ENCODE measurements around the gene ANKRD23. TPM values are rescaled to one million over a fixed set of nuclear protein-coding genes. Genes with fewer than 3 reads are reported as not detected.
"Not testable (repeated sequence)": the region's sequence is repeated elsewhere in the genome, so short reads cannot be mapped to it uniquely, and the experiment has no call there.

The ANKRD23 gene
- total RNA-seq, 1 experiment from 2014 or later = 2.1 TPM

DNA sequence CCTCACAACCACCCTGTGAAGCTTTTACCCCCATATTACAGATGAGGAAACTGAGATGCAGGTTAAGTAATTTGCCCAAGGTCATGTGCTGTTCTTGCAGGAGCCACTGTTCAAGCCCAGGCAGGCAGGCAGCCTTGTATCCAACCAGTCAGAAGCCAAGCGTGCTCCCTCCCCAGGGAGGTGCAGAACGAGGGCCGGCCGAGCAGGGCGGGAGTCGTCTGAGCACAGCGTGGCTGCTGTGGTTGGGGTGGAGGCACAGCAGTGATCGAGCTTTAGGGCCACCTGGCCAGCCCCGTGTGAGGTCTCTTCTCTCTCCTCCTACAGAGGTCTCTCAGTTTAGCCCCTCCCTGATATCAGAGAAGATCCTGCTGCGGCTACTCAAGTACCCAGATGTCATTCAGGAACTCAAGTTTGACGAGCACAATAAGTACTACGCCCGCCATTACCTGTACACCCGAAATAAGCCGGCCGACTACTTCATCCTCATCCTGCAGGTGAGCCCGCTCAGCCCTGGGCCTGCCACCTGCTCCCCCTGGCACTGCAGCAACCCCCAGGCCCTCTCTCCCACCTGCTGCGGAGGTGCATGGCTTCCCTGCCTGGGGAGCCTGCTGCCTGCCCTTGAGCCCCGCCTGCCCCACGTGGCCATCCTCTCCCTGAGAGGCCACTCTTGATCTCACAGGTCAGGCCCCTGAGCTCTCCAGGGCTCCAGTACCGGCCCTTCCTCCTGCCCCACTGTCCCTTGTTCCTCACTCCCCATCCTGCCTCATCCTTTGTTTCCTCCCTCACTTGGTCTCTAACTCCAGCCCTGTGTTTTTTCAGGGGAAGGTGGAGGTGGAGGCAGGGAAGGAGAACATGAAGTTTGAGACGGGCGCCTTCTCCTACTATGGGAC is 44.8 kb downstream of the ANKRD23 start:
- no peak for DNase-seq (ENCODE audit: low read depth)

DNA sequence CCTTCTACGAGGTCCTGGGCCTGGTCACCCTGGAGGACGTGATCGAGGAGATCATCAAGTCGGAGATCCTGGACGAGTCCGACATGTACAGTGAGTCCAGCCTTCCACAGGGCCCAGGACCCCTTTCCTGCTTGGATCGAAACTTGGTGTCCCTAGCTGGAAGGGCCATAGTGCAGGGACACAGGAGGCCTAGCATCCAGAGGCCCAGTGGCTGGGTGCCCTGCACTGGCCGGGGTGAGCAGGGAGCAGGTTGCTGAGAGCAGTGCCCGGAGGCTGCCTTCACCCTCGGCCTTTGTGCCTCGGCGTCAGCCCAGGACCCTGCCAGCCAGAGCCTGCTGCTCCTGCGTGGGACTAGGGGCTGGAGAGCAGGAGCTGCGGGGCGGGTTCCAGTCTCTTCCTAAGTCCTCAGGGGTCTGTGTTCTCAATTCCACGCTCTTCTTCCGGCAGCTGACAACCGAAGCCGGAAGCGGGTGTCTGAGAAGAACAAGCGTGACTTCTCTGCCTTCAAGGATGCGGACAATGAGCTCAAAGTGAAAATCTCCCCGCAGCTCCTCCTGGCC is 46.7 kb downstream of the ANKRD23 start:
- DNase-seq (ENCODE audit: low read depth) = no peak

DNA sequence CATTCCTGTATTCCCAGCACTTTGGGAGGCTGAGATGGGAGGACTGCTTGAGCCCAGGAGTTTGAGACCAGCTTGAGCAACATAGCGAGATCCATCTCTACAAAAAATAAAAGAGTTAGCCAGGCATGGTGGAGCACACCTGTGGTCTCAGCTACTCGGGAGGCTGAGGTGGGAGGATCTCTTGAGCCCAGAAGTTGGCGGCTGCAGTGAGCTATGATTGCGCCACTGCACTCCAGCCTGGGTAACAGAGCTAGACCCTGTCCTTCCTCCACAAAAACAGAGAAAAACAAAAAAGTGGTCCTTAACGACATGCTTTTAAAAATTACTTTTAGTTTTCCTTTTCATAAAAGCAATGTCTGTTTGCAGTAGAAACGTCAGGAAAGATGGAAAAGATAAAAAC is 47.3 kb downstream of the ANKRD23 start:
- not testable (repeated sequence) for DNase-seq (ENCODE audit: low read depth)

DNA sequence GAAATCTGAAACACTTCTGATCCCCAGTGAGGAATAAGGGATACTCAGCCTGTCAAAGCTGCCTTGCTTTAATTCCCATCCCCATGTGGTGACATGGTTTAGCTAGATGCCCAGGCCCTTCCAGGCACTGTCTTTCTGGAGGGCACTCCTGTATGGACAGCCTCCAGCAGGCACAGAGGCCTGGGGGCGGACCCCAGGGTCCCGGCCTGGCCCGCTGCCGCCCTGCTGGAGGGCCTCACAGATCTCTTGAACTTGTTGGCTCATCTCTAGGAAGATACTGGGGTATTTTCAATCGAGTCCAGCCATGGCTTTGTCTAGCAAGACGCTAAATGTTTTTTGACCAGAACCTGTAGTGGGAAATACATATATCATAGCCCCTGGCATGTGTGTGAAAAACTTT is 48.7 kb downstream of the ANKRD23 start:
- no peak for DNase-seq (ENCODE audit: low read depth)

- no peak for DNase-seq (ENCODE audit: low read depth)
Observed at GRCh38 chr2:96792772-96793749, 50.8 kb downstream of the ANKRD23 start.

GRCh38 chr2:96789245-96789617 is 54.6 kb downstream of the ANKRD23 start:
- DNase-seq (ENCODE audit: low read depth) = no peak

DNA sequence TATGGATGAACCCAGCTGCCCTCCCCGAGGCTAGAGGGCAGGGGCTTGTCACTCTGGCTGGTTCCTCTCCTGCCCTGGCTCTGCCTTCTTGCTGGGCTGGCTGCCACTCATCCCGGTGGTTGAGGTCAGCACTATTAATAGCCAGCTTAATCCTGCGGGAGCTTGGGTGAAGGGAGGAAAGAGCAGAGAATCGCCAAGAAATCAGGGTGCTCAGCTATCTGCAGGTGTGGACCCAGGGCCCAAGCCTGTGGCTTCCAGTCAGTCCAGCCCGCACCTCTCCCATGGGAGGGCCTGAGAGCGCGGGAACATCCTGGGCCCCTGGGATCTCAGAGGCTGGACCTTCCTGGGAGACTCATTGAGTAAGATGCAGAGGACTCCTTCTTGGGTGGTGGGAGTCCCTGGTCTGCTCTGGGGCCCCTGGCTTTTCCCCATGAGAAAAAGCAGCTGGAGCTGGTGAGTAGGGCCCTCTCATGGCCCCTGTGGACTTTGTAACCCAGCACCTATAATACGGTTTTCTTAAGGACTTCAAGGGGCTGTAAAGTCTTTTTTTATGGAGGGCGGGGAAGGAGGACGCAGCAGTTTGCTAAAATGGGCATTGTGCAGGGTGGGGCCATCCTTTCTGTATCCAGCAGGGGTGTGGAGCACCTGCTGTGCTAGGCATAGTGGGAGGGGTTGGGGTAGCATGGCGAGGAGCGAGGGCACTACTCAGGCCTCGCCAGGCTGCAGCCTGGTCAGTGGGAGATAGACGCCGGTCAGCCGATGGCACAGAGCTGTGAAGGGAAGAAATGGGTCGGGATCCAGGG is 55.2 kb downstream of the ANKRD23 start:
- no peak for DNase-seq (ENCODE audit: low read depth)

Other genes with a start within 250 kb of the ANKRD23 start
- 22.1 and 26.6 TPM in 2 replicates for gene KANSL3, start 205.7 kb downstream of the ANKRD23 start, total RNA-seq (2014; rRNA removed; shearing (Covaris generic))
- 0.06 TPM in 1 of 2 replicates, not detected in the other for gene FER1L5, start 201.3 kb downstream of the ANKRD23 start, total RNA-seq (2014; rRNA removed; shearing (Covaris generic))
- 33.0 and 33.9 TPM in 2 replicates for gene LMAN2L, start 104.0 kb downstream of the ANKRD23 start, total RNA-seq (2014; rRNA removed; shearing (Covaris generic))
- 2.6 and 5.1 TPM in 2 replicates for gene CNNM4, start 83.1 kb downstream of the ANKRD23 start, total RNA-seq (2014; rRNA removed; shearing (Covaris generic))
- gene CNNM3, start 27.8 kb downstream of the ANKRD23 start, total RNA-seq (2014; rRNA removed; shearing (Covaris generic)) = 5.1 and 5.5 TPM in 2 replicates
- gene ANKRD39, start 14.0 kb upstream of the ANKRD23 start, total RNA-seq (2014; rRNA removed; shearing (Covaris generic)) = 11.7 and 24.4 TPM in 2 replicates
- 17.3 and 23.5 TPM in 2 replicates for gene SEMA4C, start 26.1 kb upstream of the ANKRD23 start, total RNA-seq (2014; rRNA removed; shearing (Covaris generic))
- gene FAM178B, start 142.6 kb upstream of the ANKRD23 start, total RNA-seq (2014; rRNA removed; shearing (Covaris generic)) = not detected in 2 replicates